DND-41 (cell line): ENCODE results near the gene SH2D4B.

Experiments used
- ATAC-seq: fragments of 200-7000 bp; cut with Tn5 transposase; 3 replicates; pipeline ENCODE4 v1.9.1; 2021; ENCODE audit warnings: low read depth; ENCODE audit not compliant: insufficient read depth
- DNase-seq: peaks from one replicate; pipeline ENCODE4 v3.0.0-alpha.2; 2020
- H2AFZ ChIP-seq: 2 replicates; pipeline ENCODE4 v1.6.0; 2012; ENCODE audit warnings: low read depth, low read length
- H3K27ac ChIP-seq: 2 replicates; pipeline ENCODE4 v1.5.1; 2012; ENCODE audit warnings: low read length, inconsistent platforms
- H3K27me3 ChIP-seq: fragments of 200-600 bp; sonication (generic); 2 replicates; pipeline ENCODE4 v1.6.0; 2012; ENCODE audit warnings: low read length, mild to moderate bottlenecking, inconsistent platforms; ENCODE audit not compliant: insufficient read depth, poor library complexity
- H3K36me3 ChIP-seq: 2 replicates; pipeline ENCODE4 v1.5.1; 2012; ENCODE audit warnings: low read length, inconsistent platforms; ENCODE audit not compliant: insufficient read depth
- H3K4me1 ChIP-seq: 2 replicates; pipeline ENCODE4 v1.5.1; 2012; ENCODE audit warnings: mild to moderate bottlenecking, low read length; ENCODE audit not compliant: insufficient read depth
- H3K4me2 ChIP-seq: 2 replicates; pipeline ENCODE4 v1.6.0; 2012; ENCODE audit warnings: mild to moderate bottlenecking, moderate library complexity, low read length, inconsistent platforms; ENCODE audit not compliant: insufficient read depth
- H3K4me3 ChIP-seq, 2 experiments: fragments of 200-600 bp in 1 of 2; shearing (Covaris generic) in 1 of 2; 2 replicates each; pipeline ENCODE4 v1.5.1; 2012 to 2016; ENCODE audit warnings: inconsistent platforms in 2 of 2, low read length in 2 of 2, mild to moderate bottlenecking in 2 of 2, low read depth in 1 of 2, moderate library complexity in 1 of 2
- H3K79me2 ChIP-seq: 2 replicates; pipeline ENCODE4 v1.6.0; 2012; ENCODE audit warnings: low read length, inconsistent platforms; ENCODE audit not compliant: insufficient read depth
- H3K9ac ChIP-seq: 2 replicates; pipeline ENCODE4 v1.6.0; 2012; ENCODE audit warnings: low read depth, mild to moderate bottlenecking, inconsistent platforms, low read length, moderate library complexity
- H3K9me3 ChIP-seq: 2 replicates; pipeline ENCODE4 v1.5.1; 2012; ENCODE audit warnings: low read length, moderate library complexity, mild to moderate bottlenecking, inconsistent platforms; ENCODE audit not compliant: insufficient read depth, severe bottlenecking
- H4K20me1 ChIP-seq: 2 replicates; pipeline ENCODE4 v1.6.0; 2012; ENCODE audit warnings: low read length; ENCODE audit not compliant: insufficient read depth
- EZH2 ChIP-seq: IDR thresholded peaks from 3 replicates; pipeline ENCODE4 v1.6.1; 2012; ENCODE audit warnings: borderline replicate concordance, low read depth, mild to moderate bottlenecking, moderate library complexity, low read length, inconsistent platforms; ENCODE audit not compliant: severe bottlenecking
- TF ChIP-seq, protein P1 (sequence below): IDR thresholded peaks from 2 replicates; pipeline ENCODE4 v1.5.1; 2012; ENCODE audit warnings: borderline replicate concordance, low read length, moderate library complexity, mild to moderate bottlenecking; ENCODE audit not compliant: poor library complexity, severe bottlenecking; ENCODE audit errors: extremely low read depth

The SH2D4B gene

DNA sequence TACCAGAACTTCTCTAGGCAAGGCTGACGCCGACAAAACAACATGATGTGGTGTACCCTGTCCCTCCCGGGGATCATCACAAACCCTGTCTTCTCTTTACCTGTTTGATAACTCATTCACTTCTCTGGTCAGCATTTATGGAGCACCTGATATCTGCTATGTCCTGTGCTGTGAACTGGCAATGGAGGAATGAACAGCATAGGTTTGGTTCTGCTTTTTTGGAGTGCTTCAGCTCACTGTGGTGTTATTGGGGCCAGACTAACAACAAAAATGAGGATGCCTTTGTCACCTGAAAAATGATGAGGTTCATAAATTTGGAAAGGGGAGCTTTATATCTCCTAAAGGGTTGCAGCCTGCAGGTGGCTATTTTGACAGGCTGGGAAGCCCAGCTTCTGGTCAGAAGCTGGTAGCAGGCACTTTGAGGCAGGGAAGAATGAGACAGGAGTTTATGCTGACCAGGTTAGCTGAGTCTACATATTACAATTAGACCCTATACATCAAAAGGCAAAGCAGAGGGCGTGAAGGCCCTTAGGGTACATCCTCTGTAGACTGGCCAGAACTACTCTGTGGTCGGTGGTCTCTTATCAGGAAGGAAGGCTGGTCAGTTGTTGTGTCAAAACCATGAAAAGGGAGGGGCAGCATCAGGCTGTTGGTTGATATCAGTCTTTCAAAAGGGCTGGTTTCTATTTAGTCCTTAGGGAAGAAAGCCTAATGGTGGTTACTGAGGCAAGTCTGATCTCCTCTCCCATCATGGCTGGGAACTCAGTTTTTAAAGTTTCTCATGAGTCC is 42.3 kb downstream of the SH2D4B start:
- TF ChIP-seq EZH2, result no peak
- TF ChIP-seq, protein P1, sequence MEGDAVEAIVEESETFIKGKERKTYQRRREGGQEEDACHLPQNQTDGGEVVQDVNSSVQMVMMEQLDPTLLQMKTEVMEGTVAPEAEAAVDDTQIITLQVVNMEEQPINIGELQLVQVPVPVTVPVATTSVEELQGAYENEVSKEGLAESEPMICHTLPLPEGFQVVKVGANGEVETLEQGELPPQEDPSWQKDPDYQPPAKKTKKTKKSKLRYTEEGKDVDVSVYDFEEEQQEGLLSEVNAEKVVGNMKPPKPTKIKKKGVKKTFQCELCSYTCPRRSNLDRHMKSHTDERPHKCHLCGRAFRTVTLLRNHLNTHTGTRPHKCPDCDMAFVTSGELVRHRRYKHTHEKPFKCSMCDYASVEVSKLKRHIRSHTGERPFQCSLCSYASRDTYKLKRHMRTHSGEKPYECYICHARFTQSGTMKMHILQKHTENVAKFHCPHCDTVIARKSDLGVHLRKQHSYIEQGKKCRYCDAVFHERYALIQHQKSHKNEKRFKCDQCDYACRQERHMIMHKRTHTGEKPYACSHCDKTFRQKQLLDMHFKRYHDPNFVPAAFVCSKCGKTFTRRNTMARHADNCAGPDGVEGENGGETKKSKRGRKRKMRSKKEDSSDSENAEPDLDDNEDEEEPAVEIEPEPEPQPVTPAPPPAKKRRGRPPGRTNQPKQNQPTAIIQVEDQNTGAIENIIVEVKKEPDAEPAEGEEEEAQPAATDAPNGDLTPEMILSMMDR, result no peak
- Histone ChIP-seq H3K27me3 (peaks cover 4% of the 10 kb centered on the region), H3K27ac (no peak overlapping the region), H3K4me1 (no peaks in the 10 kb centered on the region), H3K4me3 (no peak overlapping the region), H3K36me3 (no peaks in the 10 kb centered on the region), H4K20me1 (no peaks in the 10 kb centered on the region), H3K4me2 (no peak overlapping the region), H2AFZ (no peak overlapping the region), H3K79me2 (no peaks in the 10 kb centered on the region), H3K9me3 (no peaks in the 10 kb centered on the region), H3K9ac (no peak overlapping the region)
- DNase-seq (no peak), ATAC-seq (no peak)

DNA sequence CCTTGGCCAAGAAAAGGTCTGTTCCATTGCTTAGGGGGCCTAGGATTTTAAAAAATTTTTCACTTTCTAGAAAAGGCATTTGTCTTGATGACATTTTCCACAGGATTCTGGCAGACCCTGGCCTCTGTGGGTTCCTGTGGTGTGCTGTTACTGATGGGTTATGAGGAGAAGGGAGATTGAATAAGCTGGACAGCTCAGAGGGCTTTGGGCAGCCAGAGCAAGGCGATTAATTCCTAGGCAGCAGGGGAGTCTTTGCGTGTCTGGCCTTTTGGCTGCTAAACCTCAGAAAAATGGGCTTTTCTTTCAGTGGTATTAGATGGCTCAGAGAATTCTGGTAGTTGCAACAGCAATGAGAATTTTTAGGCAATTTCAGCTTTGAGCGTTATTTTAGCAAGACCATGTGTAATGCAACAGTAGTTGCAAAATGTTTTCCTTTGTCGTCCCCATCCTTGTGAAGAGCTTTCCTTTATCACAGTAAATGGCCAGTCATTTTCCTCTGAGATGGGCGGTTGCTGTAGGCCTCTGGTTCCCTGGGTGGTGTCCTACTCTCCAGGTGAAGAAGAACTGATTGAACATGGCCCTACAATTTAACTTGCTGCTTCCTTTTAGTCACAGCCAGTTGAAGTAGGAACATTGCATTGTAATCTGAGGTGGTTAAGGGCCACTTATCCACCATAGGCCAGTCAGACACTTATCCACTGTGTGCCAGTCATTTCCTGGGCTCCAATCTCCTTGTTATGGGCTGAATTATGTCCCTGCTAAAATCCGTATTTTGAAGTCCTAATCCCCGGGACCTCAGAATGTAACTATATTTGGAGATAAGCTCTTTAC is 43.2 kb downstream of the SH2D4B start:
- no peaks in the 10 kb centered on the region for H3K9me3 ChIP-seq
- no peak for ATAC-seq
- H3K4me3 ChIP-seq, result no peak overlapping the region
- no peaks in the 10 kb centered on the region for H3K36me3 ChIP-seq
- H3K4me2 ChIP-seq, result no peak overlapping the region
- no peaks in the 10 kb centered on the region for H4K20me1 ChIP-seq
- H3K27me3 ChIP-seq, result peaks cover 4% of the 10 kb centered on the region
- H3K27ac ChIP-seq, result no peak overlapping the region
- H3K4me1 ChIP-seq, result no peaks in the 10 kb centered on the region
- TF ChIP-seq, protein P1, result no peak
- TF ChIP-seq EZH2, result no peak
- H2AFZ ChIP-seq, result no peak overlapping the region
- no peaks in the 10 kb centered on the region for H3K79me2 ChIP-seq
- no peak for DNase-seq
- H3K9ac ChIP-seq, result no peak overlapping the region

DNA sequence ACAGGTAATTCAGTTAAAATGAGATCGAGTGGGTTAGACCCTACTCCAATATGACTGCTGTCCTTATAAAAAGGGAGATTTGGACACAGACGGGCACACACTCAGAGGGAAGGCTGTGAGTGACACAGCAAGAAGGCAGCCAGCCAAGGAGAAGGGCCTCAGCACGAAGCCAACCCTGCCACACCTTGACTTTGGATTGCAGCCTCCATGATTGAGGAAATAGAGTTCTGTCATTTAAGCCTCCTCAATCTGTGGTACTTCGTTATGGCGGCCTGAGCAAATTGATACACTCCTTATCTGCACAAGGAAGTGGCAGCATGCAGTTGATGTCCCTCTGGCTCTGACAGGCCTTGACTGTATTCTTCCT is 43.8 kb downstream of the SH2D4B start:
- Histone ChIP-seq H3K36me3 (no peaks in the 10 kb centered on the region), H3K27me3 (peaks cover 4% of the 10 kb centered on the region)
- no peak for ATAC-seq

More for the DNA sequence above, 43.8 kb downstream of the SH2D4B start:
- DNase-seq, result no peak
- Histone ChIP-seq H3K9ac (no peak overlapping the region), H3K79me2 (no peaks in the 10 kb centered on the region), H3K4me2 (no peak overlapping the region), H3K9me3 (no peaks in the 10 kb centered on the region), H3K4me1 (no peaks in the 10 kb centered on the region), H4K20me1 (no peaks in the 10 kb centered on the region), H3K27ac (no peak overlapping the region), H3K4me3 (no peak overlapping the region), H2AFZ (no peak overlapping the region)
- TF ChIP-seq EZH2, result no peak
- TF ChIP-seq, protein P1, result no peak
